Sigmoid colon (tissue), 3 donors: ENCODE data around the gene NNMT.

Experiments
- POLR2A ChIP-seq, 2 donors: fragments of 450-650 bp; IDR thresholded peaks; one replicate each; pipeline ENCODE4 v1.6.1; 2016; ENCODE audit warnings: antibody characterized with exemption in 2 of 2, mild to moderate bottlenecking in 2 of 2, moderate library complexity in 2 of 2
- TF ChIP-seq, protein P1 (sequence below), 4 experiments: fragments of 450-650 bp in 3 of 4; fragments of 200-600 bp in 1 of 4; IDR thresholded peaks; one replicate each; pipeline ENCODE4 v1.5.1; 2016 to 2019; ENCODE audit warnings: antibody characterized with exemption in 4 of 4, mild to moderate bottlenecking in 3 of 4, moderate library complexity in 2 of 4

DNA sequence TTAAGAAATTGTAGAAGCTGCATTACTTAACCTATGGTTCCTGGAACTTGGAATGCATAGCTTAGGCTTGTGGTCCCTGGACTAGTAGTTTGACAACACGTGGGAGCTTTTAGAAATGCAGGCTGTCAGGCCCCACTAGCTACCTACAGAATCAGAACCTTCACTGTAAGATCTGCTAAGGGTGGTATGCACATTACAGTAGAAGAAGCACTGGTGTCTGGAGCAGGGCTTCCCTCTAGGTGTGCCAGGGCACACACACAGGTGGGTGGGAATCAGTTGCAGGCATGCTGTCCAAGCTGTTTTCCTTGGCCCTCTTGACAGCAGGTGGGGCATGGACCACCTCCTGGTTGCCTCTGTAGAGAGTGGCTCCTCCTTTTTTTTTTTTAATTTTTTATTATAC, 8.8 kb downstream of the NNMT start:
- TF ChIP-seq, protein P1, sequence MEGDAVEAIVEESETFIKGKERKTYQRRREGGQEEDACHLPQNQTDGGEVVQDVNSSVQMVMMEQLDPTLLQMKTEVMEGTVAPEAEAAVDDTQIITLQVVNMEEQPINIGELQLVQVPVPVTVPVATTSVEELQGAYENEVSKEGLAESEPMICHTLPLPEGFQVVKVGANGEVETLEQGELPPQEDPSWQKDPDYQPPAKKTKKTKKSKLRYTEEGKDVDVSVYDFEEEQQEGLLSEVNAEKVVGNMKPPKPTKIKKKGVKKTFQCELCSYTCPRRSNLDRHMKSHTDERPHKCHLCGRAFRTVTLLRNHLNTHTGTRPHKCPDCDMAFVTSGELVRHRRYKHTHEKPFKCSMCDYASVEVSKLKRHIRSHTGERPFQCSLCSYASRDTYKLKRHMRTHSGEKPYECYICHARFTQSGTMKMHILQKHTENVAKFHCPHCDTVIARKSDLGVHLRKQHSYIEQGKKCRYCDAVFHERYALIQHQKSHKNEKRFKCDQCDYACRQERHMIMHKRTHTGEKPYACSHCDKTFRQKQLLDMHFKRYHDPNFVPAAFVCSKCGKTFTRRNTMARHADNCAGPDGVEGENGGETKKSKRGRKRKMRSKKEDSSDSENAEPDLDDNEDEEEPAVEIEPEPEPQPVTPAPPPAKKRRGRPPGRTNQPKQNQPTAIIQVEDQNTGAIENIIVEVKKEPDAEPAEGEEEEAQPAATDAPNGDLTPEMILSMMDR (IDR thresholded peaks at IDR 0.05): no peak
- no peak for TF ChIP-seq POLR2A (IDR thresholded peaks at IDR 0.05)
